Kidney (tissue), 14 donors: ENCODE data around the gene CAMTA1. TPM values are rescaled to one million over a fixed set of nuclear protein-coding genes. Genes with fewer than 3 reads are reported as not detected.

Source experiments
- DNase-seq, 5 donors: peaks; one replicate each; pipeline ENCODE4 v3.0.0-alpha.2; 2013 to 2020
- FAIRE-seq: peaks from 2 replicates; lab custom pipeline; 2012; peaks lifted over from hg19 to GRCh38; lab: Jason Lieb, UNC
- H3K27ac ChIP-seq, 2 donors: one replicate each; pipeline ENCODE4 v1.7.0; 2013; ENCODE audit warnings: low read depth in 2 of 2, low read length in 2 of 2, inconsistent platforms in 1 of 2
- H3K27me3 ChIP-seq: one replicate; pipeline ENCODE4 v1.7.1; 2013; ENCODE audit warnings: low read length, inconsistent platforms; ENCODE audit not compliant: control insufficient read depth, insufficient read depth
- H3K36me3 ChIP-seq, 3 donors: one replicate each; pipeline versions ENCODE4 v1.7.0 to v1.7.1; 2013; ENCODE audit warnings: low read length in 3 of 3, control low read depth in 1 of 3, inconsistent platforms in 1 of 3; ENCODE audit not compliant: insufficient read depth in 3 of 3, control insufficient read depth in 2 of 3
- H3K4me1 ChIP-seq, 3 donors: one replicate each; pipeline versions ENCODE4 v1.7.0 to v1.7.1; 2013; ENCODE audit warnings: low read length in 3 of 3, inconsistent platforms in 1 of 3, low read depth in 1 of 3; ENCODE audit not compliant: control insufficient read depth in 2 of 3, insufficient read depth in 2 of 3
- H3K4me3 ChIP-seq, 3 donors: one replicate each; pipeline versions ENCODE4 v1.7.0 to v1.8.1; 2013; ENCODE audit warnings: low read length in 3 of 3, control low read depth in 1 of 3, inconsistent platforms in 1 of 3
- H3K9ac ChIP-seq, 3 donors: one replicate each; pipeline versions ENCODE4 v1.7.0 to v1.7.1; 2013; ENCODE audit warnings: low read length in 3 of 3, control low read depth in 1 of 3, inconsistent platforms in 1 of 3
- H3K9me3 ChIP-seq, 3 donors: one replicate each; pipeline versions ENCODE4 v1.7.0 to v1.7.1; 2013; ENCODE audit warnings: low read length in 3 of 3, control low read depth in 1 of 3, inconsistent platforms in 1 of 3; ENCODE audit not compliant: control insufficient read depth in 2 of 3, insufficient read depth in 1 of 3
- CTCF ChIP-seq: IDR thresholded peaks from 3 replicates; pipeline ENCODE4 v1.5.1; 2012; ENCODE audit warnings: mild to moderate bottlenecking, moderate library complexity, borderline replicate concordance; ENCODE audit not compliant: insufficient read depth; ENCODE audit errors: extremely low read depth
- intact Hi-C: fragments of 100-400 bp; cut with DNase I; formaldehyde crosslinking; loops from one replicate; pipeline ENCODE4 v1.11.1; 2022
- polyA plus RNA-seq: library from polyadenylated mRNA; stranded (reverse); fragments of 350-450 nt; fragmentation: Illumina TruSeq; extraction: RNeasy Lipid Tissue Mini Kit (QIAGEN cat#74804); gene quantifications from one replicate; pipeline ENCODE4 v1.2.3, GENCODE V29; 2014; ENCODE audit warnings: low read depth, low replicate concordance; ENCODE audit not compliant: insufficient read depth
- total RNA-seq: library from RNA; stranded (reverse); fragmentation: NEBNext Ultra II Directional; extraction: Animal tissue kit (Norgen Biotek cat#: 25700); gene quantifications from one replicate; pipeline ENCODE4 v1.2.1, GENCODE V29; 2021
- donor health status: control.
- donor health status: control.
- donor health status: control.
- donor health status: control.
- donor health status: control.
- donor health status: DM: yes; HTN: yes; CAD: no.
- donor health status: Normal renal cell carcinoma (clear cell type).

The CAMTA1 gene
- total and polyA plus RNA-seq, 2 donors from 2014 or later: 79.0 to 170 TPM

- Histone ChIP-seq H3K4me1 (peaks cover 0 to 7% (median 6%) of the 10 kb centered on the region in 3 donors), H3K9me3 (no peaks in the 10 kb centered on the region), H3K9ac (no peak overlapping the region), H3K27ac (no peak overlapping the region), H3K36me3 (no peaks in the 10 kb centered on the region), H3K27me3 (no peaks in the 10 kb centered on the region), H3K4me3 (no peak overlapping the region)
- FAIRE-seq (no peak), DNase-seq (peak in 2 of 5 donors; percentile 26 to 60)
- no peak for TF ChIP-seq CTCF
- intact Hi-C loops: no loop called here
Measured at GRCh38 chr1:6922096-6922931, 137.1 kb downstream of the CAMTA1 start.

- DNase-seq (no peak), FAIRE-seq (no peak)
- H3K4me1 ChIP-seq: peaks cover 0 to 7% (median 6%) of the 10 kb centered on the region in 3 donors
- intact Hi-C loops: no loop called here
- no peaks in the 10 kb centered on the region for H3K27me3 ChIP-seq
- no peaks in the 10 kb centered on the region for H3K9me3 ChIP-seq
- no peak overlapping the region for H3K4me3 ChIP-seq
- no peak overlapping the region for H3K27ac ChIP-seq
- no peak for TF ChIP-seq CTCF
- H3K9ac ChIP-seq: no peak overlapping the region
- H3K36me3 ChIP-seq: no peaks in the 10 kb centered on the region
Measured at GRCh38 chr1:6923012-6923411, 137.8 kb downstream of the CAMTA1 start.

DNA sequence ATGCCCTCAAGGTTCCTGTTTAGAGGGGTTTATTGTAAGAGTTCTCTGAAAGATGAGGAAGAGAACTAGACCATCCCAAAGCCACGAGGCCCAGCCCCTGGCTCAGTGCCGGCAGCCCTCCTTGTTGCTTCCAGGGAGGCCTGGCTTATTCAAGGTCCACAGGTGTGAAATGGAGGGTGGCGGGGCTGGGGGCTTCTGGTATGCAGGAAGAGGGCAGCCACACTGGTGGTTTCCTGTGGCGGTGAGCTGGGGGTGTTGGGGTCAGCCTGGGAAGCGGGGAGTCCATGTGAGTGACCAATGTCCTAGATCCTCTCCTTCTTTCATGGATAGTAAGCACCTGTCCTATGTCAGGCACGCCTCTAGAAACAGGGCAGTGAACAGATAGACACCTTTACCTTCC lies 138.2 kb downstream of the CAMTA1 start:
- no peaks in the 10 kb centered on the region for H3K9me3 ChIP-seq
- H3K9ac ChIP-seq: no peak overlapping the region
- H3K27ac ChIP-seq: no peak overlapping the region
- peaks cover 0 to 7% (median 6%) of the 10 kb centered on the region in 3 donors for H3K4me1 ChIP-seq
- no peaks in the 10 kb centered on the region for H3K36me3 ChIP-seq
- FAIRE-seq (no peak), DNase-seq (no peak)
- no peak overlapping the region for H3K4me3 ChIP-seq
- TF ChIP-seq CTCF: no peak
- H3K27me3 ChIP-seq: no peaks in the 10 kb centered on the region
- intact Hi-C loops: no loop called here
